ENCODE data around the gene WNT7B.

Gene WNT7B

DNA sequence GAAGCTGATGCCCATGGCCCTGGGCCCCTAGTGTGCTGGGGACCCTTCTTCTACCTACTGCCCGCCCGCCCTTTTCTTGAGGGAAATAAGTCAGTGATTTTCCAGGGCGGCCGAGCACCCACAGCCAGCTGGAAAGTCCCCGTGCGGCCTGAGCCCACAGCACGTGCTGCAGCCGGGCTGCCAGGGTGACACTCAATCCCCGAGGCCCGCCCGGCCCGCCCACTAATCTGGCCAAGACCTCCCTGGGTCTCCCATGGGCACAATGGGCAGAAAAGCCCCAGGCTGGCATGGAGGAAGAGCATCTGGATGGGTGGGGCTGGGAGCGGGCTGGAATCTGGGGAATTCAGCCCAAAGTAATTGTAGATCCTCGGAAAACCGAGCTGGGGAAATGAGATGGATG is 24.8 kb downstream of the WNT7B start:
- no peak for TF ChIP-seq EZH2phosphoT487 (IDR thresholded peaks at IDR 0.05; ENCODE audit: borderline replicate concordance)
- TF ChIP-seq, protein P1, sequence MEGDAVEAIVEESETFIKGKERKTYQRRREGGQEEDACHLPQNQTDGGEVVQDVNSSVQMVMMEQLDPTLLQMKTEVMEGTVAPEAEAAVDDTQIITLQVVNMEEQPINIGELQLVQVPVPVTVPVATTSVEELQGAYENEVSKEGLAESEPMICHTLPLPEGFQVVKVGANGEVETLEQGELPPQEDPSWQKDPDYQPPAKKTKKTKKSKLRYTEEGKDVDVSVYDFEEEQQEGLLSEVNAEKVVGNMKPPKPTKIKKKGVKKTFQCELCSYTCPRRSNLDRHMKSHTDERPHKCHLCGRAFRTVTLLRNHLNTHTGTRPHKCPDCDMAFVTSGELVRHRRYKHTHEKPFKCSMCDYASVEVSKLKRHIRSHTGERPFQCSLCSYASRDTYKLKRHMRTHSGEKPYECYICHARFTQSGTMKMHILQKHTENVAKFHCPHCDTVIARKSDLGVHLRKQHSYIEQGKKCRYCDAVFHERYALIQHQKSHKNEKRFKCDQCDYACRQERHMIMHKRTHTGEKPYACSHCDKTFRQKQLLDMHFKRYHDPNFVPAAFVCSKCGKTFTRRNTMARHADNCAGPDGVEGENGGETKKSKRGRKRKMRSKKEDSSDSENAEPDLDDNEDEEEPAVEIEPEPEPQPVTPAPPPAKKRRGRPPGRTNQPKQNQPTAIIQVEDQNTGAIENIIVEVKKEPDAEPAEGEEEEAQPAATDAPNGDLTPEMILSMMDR (conservative IDR thresholded peaks at IDR 0.05; ENCODE audit: low read length) = no peak
- H3K79me2 ChIP-seq (ENCODE audit: insufficient read depth, low read length) = peaks cover 49% of the 10 kb centered on the region; the same call in 1 of the 2 replicates
- H3K4me1 ChIP-seq (ENCODE audit: insufficient read depth, low read length, poor library complexity, severe bottlenecking) = no peaks in the 10 kb centered on the region
- H3K9ac ChIP-seq (ENCODE audit: low read depth, low read length, poor library complexity, severe bottlenecking) = no peak overlapping the region
- H3K27me3 ChIP-seq (ENCODE audit: insufficient read depth, low read length, poor library complexity, severe bottlenecking) = no peaks in the 10 kb centered on the region
- H2AFZ ChIP-seq (ENCODE audit: low read length) = no peak overlapping the region
- no peaks in the 10 kb centered on the region for H3K9me3 ChIP-seq (ENCODE audit: insufficient read depth, low read depth, low read length)
- H3K4me2 ChIP-seq (ENCODE audit: low read depth, low read length, poor library complexity, severe bottlenecking) = no peak overlapping the region
- H3K4me3 ChIP-seq (ENCODE audit: low read length, poor library complexity, severe bottlenecking) = no peak overlapping the region
- H3K9me2 ChIP-seq (replicated peaks; ENCODE audit: low read depth, low read length) = no peaks in the 10 kb centered on the region
- peaks cover under 1% of the 10 kb centered on the region for H4K20me1 ChIP-seq (ENCODE audit: insufficient read depth, low read length, poor library complexity, severe bottlenecking)
- no peaks in the 10 kb centered on the region for H3F3A ChIP-seq (ENCODE audit: low read depth)
- no peaks in the 10 kb centered on the region for H3K36me3 ChIP-seq (ENCODE audit: insufficient read depth, low read length)

DNA sequence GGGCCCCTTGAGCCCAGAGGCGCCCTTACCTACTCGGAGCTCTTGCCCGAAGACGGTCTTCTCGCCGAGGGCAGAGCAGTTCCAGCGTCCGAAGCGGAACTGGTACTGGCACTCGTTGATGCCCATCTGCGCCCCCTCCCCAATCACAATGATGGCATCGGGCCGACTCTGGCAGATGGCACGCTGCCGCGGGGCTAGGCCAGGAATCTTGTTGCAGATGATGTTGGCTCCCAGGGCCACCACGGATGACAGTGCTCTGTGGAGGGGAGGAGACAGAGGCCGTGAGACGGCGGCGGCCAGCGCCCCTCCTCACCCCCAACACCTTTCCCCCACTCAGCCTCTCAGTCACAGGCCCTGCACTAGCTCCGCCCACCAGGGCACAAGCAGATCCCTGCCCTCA is 27.1 kb downstream of the WNT7B start:
- peaks cover 4% of the 10 kb centered on the region for H4K20me1 ChIP-seq (ENCODE audit: insufficient read depth, low read length, poor library complexity, severe bottlenecking)
- no peaks in the 10 kb centered on the region for H3K9me2 ChIP-seq (replicated peaks; ENCODE audit: low read depth, low read length)

DNA sequence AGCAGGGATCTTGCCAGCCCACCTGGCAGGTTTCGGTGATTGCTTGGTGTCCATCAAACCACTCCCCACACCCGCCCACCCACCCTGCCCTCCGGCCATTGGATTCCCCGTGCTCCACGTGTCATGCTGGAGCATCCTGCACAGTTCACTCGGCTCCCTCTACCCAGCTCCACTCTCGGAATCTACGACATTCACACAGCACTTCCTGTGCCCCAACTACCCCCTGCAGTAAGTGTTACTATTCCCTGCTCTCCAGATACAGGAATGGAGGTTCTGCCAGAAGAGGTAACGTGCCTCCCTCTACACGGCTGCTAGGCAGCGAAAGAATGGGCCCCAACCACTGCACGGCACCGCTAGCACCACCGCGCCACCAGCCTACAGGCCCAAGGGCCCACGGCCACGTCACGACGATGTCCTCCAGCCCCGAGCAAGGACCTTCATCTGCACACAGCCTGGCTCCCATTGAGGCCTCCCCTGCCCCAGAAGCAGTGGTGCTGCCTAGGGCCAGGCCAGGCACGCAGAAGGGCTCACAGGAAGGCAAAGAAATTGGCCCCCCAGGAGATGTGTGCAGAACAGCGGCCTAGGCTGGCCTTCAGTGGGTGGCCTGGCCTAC is 27.6 kb downstream of the WNT7B start:
- Histone ChIP-seq H3K4me3 (ENCODE audit: low read length, poor library complexity, severe bottlenecking) (no peak overlapping the region), H3F3A (ENCODE audit: low read depth) (no peaks in the 10 kb centered on the region), H3K36me3 (ENCODE audit: insufficient read depth, low read length) (no peaks in the 10 kb centered on the region; the same call in 1 of the 2 replicates), H4K20me1 (ENCODE audit: insufficient read depth, low read length, poor library complexity, severe bottlenecking) (peaks cover 4% of the 10 kb centered on the region), H2AFZ (ENCODE audit: low read length) (no peak overlapping the region), H3K9ac (ENCODE audit: low read depth, low read length, poor library complexity, severe bottlenecking) (no peak overlapping the region), H3K27me3 (ENCODE audit: insufficient read depth, low read length, poor library complexity, severe bottlenecking) (no peaks in the 10 kb centered on the region), H3K4me1 (ENCODE audit: insufficient read depth, low read length, poor library complexity, severe bottlenecking) (no peaks in the 10 kb centered on the region), H3K9me2 (replicated peaks; ENCODE audit: low read depth, low read length) (no peaks in the 10 kb centered on the region), H3K4me2 (ENCODE audit: low read depth, low read length, poor library complexity, severe bottlenecking) (no peak overlapping the region), H3K79me2 (ENCODE audit: insufficient read depth, low read length) (peaks cover 28% of the 10 kb centered on the region; the same call in 1 of the 2 replicates), H3K9me3 (ENCODE audit: insufficient read depth, low read depth, low read length) (no peaks in the 10 kb centered on the region)
- TF ChIP-seq, protein P1 (conservative IDR thresholded peaks at IDR 0.05; ENCODE audit: low read length) = no peak
- no peak for TF ChIP-seq EZH2phosphoT487 (IDR thresholded peaks at IDR 0.05; ENCODE audit: borderline replicate concordance)

More for the DNA sequence above, 27.1 kb downstream of the WNT7B start:
- Histone ChIP-seq H3K9ac (ENCODE audit: low read depth, low read length, poor library complexity, severe bottlenecking) (no peak overlapping the region), H3K4me2 (ENCODE audit: low read depth, low read length, poor library complexity, severe bottlenecking) (no peak overlapping the region), H3K27me3 (ENCODE audit: insufficient read depth, low read length, poor library complexity, severe bottlenecking) (no peaks in the 10 kb centered on the region), H2AFZ (ENCODE audit: low read length) (no peak overlapping the region), H3K4me3 (ENCODE audit: low read length, poor library complexity, severe bottlenecking) (no peak overlapping the region), H3K4me1 (ENCODE audit: insufficient read depth, low read length, poor library complexity, severe bottlenecking) (no peaks in the 10 kb centered on the region), H3K9me3 (ENCODE audit: insufficient read depth, low read depth, low read length) (no peaks in the 10 kb centered on the region), H3K79me2 (ENCODE audit: insufficient read depth, low read length) (peaks cover 33% of the 10 kb centered on the region; the same call in 1 of the 2 replicates), H3K36me3 (ENCODE audit: insufficient read depth, low read length) (no peaks in the 10 kb centered on the region; the same call in 1 of the 2 replicates), H3F3A (ENCODE audit: low read depth) (no peaks in the 10 kb centered on the region)
- no peak for TF ChIP-seq EZH2phosphoT487 (IDR thresholded peaks at IDR 0.05; ENCODE audit: borderline replicate concordance)
- TF ChIP-seq, protein P1 (conservative IDR thresholded peaks at IDR 0.05; ENCODE audit: low read length) = no peak

Measured in Loucy (cell line).